HG03565 (cell line): ENCODE results near the gene KLHL8.
"Not testable (repeated sequence)": the region's sequence is repeated elsewhere in the genome, so short reads cannot be mapped to it uniquely, and the experiment has no call there.

ENCODE experiments used
- ATAC-seq: cut with Tn5 transposase; IDR thresholded peaks from one replicate; pipeline ENCODE4 v1.9.1; 2021; ENCODE audit warnings: mild to moderate bottlenecking, moderate library complexity; ENCODE audit not compliant: unreplicated experiment

KLHL8 gene

GRCh38 chr4:87228262-87228860, 7.9 kb upstream of the KLHL8 start:
- no peak for ATAC-seq

- ATAC-seq: no peak
Observed at GRCh38 chr4:87227751-87228151, 7.3 kb upstream of the KLHL8 start.

DNA sequence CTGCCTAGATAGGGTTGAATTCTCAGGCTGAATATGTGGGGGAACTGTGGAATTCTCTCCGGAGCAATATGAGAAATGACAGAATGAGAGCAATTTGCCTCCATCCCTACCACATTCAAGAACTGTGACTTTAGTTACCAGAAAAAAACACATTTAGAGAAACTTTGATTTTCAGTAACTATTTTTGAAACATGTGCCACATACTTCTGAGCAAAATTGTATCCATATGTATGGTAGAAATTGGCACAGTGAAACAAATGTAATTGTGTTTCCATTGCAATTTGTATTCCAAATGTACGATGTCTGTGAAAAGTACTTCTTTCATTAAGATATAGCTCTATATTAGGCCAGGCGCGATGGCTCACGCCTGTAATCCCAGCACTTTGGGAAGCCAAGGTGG, 5.5 kb upstream of the KLHL8 start:
- ATAC-seq: no peak

DNA sequence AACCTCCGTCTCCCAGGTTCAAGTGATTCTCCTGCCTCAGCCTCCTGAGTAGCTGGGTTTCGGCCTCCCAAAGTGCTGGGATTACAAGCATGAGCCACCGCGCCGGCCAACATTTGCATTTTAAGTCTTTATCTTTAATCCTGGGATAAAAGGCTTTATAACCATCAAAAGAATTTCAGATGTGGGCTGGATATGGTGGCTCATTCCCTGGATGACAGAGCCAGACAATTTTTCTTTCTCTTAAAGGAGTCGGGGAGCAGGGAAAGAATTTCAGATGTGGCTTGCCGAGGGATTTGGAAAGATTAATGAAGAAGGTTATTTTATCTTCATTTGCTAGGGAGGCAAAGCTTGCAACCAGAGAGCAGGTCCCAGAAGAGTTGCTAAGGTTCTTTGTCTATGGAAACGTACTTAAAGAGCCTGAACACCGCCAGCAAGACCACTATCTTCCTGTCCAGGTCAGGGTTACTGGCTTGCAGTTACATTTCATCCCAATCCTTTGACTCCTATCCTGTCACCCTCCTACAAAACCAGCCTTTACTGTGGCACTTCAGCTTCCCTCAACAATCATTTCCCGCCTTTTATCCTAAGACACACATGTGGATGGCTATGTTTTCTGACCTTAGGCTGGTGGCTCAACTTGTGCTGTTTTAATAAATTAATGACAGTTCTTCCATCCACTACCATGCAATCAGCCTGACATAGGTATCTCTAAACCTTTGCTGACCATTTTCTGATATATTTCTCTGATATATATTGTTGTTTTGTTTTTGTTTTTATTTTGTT, 3.9 kb upstream of the KLHL8 start:
- ATAC-seq: no peak

DNA sequence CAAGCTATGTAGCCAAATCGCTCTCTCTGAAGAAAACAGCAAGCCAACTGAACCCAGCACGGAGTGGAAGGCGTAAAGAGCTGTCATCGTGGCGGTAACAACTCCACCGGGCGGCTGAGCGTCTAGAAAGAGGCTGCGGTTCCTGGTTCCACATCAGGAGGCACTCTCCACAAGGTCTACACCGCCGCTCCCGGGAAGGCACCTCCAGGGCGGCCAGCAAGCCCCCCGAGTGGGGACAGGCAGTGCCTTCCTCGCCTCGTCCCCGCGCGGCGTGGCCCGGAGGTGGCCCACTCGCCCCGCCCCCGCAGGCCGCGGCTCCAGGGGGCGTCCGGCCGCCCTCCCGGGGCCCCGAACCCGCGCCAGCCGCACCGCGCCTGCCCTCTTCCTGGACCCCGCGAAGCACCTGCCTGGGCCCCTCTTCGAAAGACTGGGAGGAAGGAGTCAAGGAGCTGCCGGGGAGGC, 755 bp downstream of the KLHL8 start:
- ATAC-seq: peak; percentile 25

- ATAC-seq: not testable (repeated sequence)
Observed at GRCh38 chr4:87217235-87217763, 3.1 kb downstream of the KLHL8 start.

DNA sequence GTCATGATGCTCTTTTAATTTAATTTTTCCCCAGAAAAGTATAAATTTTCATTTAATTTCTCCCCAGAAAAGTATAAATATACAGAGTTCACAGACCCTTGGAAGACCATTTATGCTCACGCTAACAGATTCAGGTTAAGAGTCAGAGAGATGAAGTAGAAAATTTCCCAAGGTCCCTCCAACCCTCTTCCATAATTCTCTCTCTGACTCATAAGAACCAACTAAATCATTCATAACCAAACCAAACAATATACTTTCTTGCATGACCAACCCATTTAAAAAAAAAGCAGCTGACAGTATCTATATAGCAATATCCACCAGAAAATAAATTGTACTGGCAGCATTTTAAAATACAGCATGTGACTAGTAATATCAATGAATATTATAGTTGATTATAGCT, 3.9 kb downstream of the KLHL8 start:
- no peak for ATAC-seq

DNA sequence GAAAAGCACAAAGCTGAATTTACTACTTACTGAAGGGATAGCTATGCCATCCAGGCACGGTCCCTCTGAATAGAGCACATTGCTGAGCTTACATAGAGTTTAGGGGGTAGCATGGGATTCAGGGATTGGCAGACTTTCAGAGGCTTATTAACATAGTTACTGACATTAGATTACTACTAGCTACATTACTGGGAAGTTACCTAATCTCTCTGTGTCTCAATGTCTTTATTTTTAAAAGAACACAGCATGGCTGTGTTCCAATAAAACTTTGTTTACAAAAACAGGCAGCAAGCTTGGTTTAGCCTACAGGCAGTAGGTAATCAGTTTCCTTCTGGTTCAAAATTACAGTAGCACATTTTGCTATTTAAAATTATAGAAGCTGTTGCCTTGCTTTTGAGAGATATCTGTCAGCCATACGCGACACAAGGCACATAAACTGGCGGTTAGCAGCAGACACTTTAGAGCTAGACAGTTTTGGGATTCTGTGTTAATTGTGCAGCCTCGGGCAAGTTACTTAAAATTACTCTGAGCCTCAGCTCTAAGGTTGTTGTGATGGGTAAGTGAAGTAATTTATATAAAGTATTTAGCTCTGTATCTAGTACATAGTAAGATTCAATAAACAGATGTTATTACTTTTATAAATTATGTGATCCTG, 6.9 kb downstream of the KLHL8 start:
- no peak for ATAC-seq

DNA sequence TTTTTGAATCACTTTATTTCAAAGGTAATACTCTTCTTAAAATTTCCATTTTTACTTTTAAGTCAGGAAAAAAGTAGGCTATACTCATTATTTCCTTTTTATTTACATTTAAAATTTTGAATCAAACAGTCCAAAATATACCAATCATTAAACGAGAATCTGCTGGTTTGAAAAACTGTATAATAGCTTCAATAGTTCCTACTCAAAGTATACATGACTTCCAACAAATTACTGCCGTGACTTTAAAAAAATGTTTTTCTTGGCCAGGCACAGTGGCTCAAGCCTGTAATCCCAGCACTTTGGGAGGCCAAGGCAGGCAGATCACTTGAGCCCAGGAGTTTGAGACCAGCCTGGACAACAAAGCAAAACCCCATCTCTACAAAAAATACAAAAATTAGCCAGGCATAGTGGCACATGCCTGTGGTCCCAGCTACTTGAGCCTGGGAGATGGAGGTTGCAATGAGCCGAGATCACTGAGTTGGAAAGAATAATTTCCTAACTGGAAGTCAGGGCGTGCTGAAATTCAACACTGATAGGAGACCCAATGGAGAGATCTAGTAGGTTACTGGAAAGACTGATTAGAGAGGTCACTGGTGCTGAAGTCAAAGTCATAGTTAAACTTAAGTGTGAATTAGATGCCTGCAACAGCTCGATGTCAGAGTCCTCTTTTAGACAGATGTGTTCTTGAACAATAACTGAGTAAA, 9.0 kb downstream of the KLHL8 start:
- no peak for ATAC-seq

DNA sequence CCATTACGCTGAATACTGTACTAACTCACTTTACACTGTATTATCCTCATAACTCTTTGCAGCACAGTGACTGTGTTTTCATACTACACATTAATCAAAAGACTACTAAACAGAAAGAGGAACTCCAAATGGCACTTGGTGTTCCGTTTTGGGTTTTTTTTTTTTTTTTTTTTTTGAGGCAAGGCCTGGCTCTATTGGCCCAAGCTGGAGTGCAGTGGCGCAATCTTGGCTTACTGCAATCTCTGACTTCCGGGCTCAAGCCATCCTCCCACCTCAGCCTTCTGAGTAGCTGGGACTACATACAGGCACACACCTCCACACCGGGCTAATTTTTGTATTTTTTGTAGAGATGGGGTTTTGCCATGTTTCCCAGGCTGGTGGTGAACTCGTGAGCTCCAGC, 10.7 kb downstream of the KLHL8 start:
- ATAC-seq: peak; percentile 62

DNA sequence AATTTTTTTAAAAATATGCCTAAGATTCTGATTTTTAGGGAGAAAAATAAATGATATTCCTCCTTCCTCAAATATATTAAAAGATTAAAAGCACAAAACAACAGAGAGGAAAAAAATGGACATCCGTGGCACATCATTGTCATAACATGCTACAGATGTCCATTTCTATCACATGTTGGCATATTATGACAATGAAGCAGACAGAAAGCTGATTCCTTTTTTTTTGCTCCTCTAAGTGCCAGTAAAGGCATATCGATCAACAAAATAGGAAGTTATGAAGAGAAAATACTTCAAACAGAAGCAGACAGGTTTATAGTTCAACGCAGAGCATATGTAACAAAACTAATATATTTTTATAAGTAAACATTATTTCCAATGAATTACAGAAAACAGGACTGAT, 11.2 kb downstream of the KLHL8 start:
- ATAC-seq: no peak

DNA sequence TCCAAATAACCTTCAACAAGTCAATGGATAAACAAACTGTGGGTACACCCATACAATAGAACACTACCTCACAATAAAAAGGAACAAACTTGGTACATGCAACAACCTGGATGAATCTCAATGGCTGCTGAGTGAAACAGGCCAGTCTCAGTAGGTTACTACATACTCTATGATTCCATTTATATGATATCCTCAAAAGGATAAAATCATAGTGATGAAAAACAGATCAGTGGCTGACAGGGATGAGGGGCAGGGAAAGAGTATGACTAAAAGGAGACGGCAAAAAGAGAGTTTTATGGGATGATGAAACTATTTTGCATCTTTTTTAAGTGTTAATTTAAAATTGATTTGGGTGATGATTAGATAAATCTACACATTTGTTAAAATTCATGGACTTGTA, 15.9 kb downstream of the KLHL8 start:
- ATAC-seq: no peak

DNA sequence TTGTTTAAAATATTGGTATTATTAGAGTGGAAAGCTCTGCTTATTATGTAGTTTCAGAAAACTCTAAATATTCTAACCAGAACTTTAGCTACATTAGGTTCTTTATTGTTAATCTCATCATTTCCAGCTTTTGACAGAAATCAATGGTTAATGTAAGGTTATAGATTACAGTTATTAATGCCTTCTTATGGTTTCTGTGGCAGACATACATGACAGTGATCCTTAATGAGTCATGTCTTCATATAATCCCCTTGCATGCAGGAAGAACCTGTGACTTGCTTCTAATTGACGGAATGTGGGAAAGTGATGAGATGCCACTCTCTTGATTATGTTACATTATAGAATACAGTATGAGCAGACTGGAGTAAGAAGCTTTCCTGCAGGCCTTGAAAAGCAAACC, 23.5 kb downstream of the KLHL8 start:
- ATAC-seq: no peak

- ATAC-seq: no peak
Observed at GRCh38 chr4:87196146-87196545, 24.3 kb downstream of the KLHL8 start.

- ATAC-seq: no peak
Observed at GRCh38 chr4:87193958-87194675, 26.3 kb downstream of the KLHL8 start.

DNA sequence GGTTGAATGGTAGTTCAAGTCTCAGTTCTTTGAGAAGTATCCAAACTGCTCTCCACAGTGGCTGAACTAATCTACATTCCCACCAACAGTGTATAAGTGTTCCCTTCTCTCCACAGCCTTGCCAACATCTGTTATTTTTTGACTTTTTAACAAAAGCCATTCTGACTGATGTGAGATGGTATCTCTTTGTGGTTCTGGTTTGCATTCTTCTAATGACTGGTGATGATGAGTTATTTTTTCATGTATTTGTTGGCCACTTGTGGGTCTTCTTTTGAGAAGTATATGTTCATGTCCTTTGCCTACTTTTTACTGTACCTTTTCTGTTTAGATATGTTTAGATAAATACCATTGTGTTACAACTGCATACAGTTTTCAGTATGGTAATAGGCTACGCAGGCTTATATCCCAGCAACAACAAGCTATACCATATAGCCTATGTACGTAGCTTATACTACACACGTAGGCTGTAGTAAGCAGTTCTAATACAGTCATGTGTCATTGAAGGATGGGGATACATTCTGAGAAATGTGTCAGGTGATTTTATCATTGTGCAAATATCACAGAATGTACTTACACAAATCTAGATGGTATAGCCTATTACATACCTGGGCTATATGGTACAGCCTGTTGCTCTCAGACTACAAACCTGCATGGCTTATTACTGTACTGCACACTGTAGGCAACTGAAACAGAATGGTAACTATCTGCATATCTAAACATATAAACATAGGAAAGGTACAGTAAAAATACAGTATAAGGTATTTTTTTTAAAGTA, 28.1 kb downstream of the KLHL8 start:
- ATAC-seq: no peak

DNA sequence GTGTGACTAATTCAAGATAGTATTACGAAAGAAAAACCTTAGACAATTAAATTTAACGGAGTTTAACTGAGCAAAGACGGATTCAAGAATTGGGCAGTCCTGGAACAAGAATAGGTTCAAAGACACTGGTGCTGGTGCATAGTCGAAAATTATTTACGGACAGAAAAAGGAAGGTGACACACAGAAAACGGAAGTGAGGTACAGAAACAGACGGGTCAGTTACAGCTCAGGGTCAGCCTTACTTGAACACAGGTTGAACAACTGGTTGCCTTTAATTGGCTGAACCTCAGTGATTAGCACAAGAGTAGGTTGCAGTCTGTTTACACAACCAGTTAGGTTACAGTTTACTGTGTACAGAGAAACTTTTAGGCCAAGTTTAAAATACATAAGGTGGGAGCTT, 31.5 kb downstream of the KLHL8 start:
- ATAC-seq: no peak

- ATAC-seq: no peak
Observed at GRCh38 chr4:87188048-87188447, 32.4 kb downstream of the KLHL8 start.

DNA sequence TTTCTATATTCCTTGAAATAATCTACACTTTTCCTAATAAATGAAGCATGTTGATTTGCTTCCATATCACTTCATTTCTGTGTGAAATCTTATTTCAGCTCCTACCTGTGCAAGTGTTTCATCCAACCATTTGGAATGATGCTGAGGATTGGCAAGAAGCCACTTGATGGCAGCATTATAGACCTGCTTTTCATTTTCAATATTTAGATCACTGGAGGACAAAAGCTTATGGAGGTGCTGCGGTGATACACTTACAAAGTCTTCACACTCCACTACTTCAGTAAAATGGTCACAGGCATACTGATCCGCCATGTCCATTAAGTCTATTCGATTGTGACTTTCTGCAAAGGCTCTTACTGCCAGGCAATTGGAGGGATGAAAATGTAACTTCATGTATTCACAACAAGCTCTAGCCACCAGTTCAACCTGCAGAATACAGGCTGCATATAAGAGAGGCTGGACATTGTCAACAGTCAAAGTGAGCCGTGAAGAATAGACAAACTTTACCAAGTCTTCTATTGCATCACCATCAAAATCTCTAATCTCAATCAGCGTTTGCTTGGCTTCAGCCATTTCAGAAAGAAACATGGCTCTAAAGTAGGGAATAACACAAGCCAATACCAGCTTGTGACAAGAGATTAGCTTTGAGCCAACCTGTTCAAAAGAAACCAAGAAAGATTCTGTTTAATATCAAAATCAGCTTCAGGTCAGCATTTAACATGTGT, 35.1 kb downstream of the KLHL8 start:
- no peak for ATAC-seq
